DND-41 (cell line): ENCODE data around the gene RBM18.
A peak's percentile ranks its signal among the peaks of the same experiment; 100 is the strongest.

ENCODE experiments used
- ATAC-seq: fragments of 200-7000 bp; cut with Tn5 transposase; 3 replicates; pipeline ENCODE4 v1.9.1; 2021; ENCODE audit warnings: low read depth; ENCODE audit not compliant: insufficient read depth
- DNase-seq: peaks from one replicate; pipeline ENCODE4 v3.0.0-alpha.2; 2020
- H2AFZ ChIP-seq: 2 replicates; pipeline ENCODE4 v1.6.0; 2012; ENCODE audit warnings: low read depth, low read length
- H3K27ac ChIP-seq: 2 replicates; pipeline ENCODE4 v1.5.1; 2012; ENCODE audit warnings: low read length, inconsistent platforms
- H3K27me3 ChIP-seq: fragments of 200-600 bp; sonication (generic); 2 replicates; pipeline ENCODE4 v1.6.0; 2012; ENCODE audit warnings: low read length, mild to moderate bottlenecking, inconsistent platforms; ENCODE audit not compliant: insufficient read depth, poor library complexity
- H3K36me3 ChIP-seq: 2 replicates; pipeline ENCODE4 v1.5.1; 2012; ENCODE audit warnings: low read length, inconsistent platforms; ENCODE audit not compliant: insufficient read depth
- H3K4me1 ChIP-seq: 2 replicates; pipeline ENCODE4 v1.5.1; 2012; ENCODE audit warnings: mild to moderate bottlenecking, low read length; ENCODE audit not compliant: insufficient read depth
- H3K4me2 ChIP-seq: 2 replicates; pipeline ENCODE4 v1.6.0; 2012; ENCODE audit warnings: mild to moderate bottlenecking, moderate library complexity, low read length, inconsistent platforms; ENCODE audit not compliant: insufficient read depth
- H3K4me3 ChIP-seq, 2 experiments: fragments of 200-600 bp in 1 of 2; shearing (Covaris generic) in 1 of 2; 2 replicates each; pipeline ENCODE4 v1.5.1; 2012 to 2016; ENCODE audit warnings: inconsistent platforms in 2 of 2, low read length in 2 of 2, mild to moderate bottlenecking in 2 of 2, low read depth in 1 of 2, moderate library complexity in 1 of 2
- H3K79me2 ChIP-seq: 2 replicates; pipeline ENCODE4 v1.6.0; 2012; ENCODE audit warnings: low read length, inconsistent platforms; ENCODE audit not compliant: insufficient read depth
- H3K9ac ChIP-seq: 2 replicates; pipeline ENCODE4 v1.6.0; 2012; ENCODE audit warnings: low read depth, mild to moderate bottlenecking, inconsistent platforms, low read length, moderate library complexity
- H3K9me3 ChIP-seq: 2 replicates; pipeline ENCODE4 v1.5.1; 2012; ENCODE audit warnings: low read length, moderate library complexity, mild to moderate bottlenecking, inconsistent platforms; ENCODE audit not compliant: insufficient read depth, severe bottlenecking
- H4K20me1 ChIP-seq: 2 replicates; pipeline ENCODE4 v1.6.0; 2012; ENCODE audit warnings: low read length; ENCODE audit not compliant: insufficient read depth
- EZH2 ChIP-seq: IDR thresholded peaks from 3 replicates; pipeline ENCODE4 v1.6.1; 2012; ENCODE audit warnings: borderline replicate concordance, low read depth, mild to moderate bottlenecking, moderate library complexity, low read length, inconsistent platforms; ENCODE audit not compliant: severe bottlenecking
- TF ChIP-seq, protein P1 (sequence below): IDR thresholded peaks from 2 replicates; pipeline ENCODE4 v1.5.1; 2012; ENCODE audit warnings: borderline replicate concordance, low read length, moderate library complexity, mild to moderate bottlenecking; ENCODE audit not compliant: poor library complexity, severe bottlenecking; ENCODE audit errors: extremely low read depth

The RBM18 gene

DNA sequence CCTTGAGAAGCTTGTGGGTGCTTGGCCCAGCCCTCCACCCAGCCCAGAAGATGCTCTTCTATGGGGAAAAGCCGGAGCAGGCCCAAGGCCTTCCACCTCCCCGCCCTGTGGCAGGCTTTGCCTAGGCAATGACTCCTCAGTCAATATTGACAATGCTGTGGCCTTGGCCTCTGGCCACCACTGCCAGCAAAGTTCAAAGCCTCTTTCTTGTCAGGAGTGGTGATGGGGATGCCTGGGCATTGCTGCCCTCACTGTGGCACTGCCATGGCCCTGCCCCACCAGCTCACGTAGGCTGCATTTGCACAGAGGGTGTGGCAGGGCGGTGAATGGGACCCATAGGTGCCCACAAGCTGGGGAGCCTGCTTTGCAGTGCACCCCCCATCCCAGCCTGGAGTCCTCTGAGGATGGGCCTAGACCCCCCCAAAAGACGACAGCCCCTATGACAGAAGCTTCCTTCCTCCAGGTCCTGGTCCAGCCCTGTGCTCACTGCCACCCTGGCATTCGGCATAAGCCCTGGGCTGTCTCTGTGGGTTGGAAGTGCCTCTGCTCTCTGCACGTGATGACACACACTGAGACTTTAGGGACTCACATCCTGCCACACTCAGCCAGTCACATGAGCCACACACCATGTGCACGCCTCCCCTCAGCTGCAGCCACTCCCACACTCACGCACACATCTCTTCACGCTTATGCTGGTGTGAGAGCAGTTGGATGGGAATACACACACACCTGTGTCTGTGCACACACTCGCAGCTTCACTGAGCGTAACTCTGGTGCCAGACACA lies 73.9 kb downstream of the RBM18 start:
- Histone ChIP-seq H3K4me1 (no peaks in the 10 kb centered on the region), H3K4me3 (no peak overlapping the region), H3K9ac (no peak overlapping the region), H3K36me3 (no peaks in the 10 kb centered on the region), H3K79me2 (no peaks in the 10 kb centered on the region), H2AFZ (no peak overlapping the region), H3K4me2 (no peak overlapping the region), H3K27ac (no peak overlapping the region), H3K27me3 (no peaks in the 10 kb centered on the region), H3K9me3 (no peaks in the 10 kb centered on the region), H4K20me1 (no peaks in the 10 kb centered on the region; the same call in 1 of the 2 replicates)
- DNase-seq (peak; percentile 18), ATAC-seq (peak; percentile 72; the same call in 2 of the 3 replicates)
- TF ChIP-seq EZH2, result no peak
- TF ChIP-seq, protein P1, sequence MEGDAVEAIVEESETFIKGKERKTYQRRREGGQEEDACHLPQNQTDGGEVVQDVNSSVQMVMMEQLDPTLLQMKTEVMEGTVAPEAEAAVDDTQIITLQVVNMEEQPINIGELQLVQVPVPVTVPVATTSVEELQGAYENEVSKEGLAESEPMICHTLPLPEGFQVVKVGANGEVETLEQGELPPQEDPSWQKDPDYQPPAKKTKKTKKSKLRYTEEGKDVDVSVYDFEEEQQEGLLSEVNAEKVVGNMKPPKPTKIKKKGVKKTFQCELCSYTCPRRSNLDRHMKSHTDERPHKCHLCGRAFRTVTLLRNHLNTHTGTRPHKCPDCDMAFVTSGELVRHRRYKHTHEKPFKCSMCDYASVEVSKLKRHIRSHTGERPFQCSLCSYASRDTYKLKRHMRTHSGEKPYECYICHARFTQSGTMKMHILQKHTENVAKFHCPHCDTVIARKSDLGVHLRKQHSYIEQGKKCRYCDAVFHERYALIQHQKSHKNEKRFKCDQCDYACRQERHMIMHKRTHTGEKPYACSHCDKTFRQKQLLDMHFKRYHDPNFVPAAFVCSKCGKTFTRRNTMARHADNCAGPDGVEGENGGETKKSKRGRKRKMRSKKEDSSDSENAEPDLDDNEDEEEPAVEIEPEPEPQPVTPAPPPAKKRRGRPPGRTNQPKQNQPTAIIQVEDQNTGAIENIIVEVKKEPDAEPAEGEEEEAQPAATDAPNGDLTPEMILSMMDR, result no peak

DNA sequence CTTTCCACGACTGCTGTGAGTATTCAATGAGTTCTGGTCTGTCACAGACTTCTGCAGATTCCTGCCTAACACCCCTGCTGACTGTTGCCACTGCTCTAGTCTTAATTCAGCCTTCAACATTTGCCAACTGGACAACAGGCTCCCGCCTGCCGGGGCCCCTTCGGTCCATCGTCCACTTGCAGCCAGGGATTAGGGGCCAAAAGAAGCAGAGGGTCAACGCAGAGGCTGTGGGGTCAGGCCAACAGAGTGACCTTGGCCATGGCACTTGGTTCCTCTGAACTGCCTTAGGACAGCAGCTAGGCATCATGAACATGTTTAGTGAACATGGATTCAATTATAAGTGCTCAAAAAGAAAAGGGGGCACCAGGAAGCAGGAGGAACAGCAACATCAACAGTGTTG lies 76.3 kb downstream of the RBM18 start:
- no peak overlapping the region for H3K4me2 ChIP-seq
- no peak overlapping the region for H3K4me3 ChIP-seq
- H3K4me1 ChIP-seq, result no peaks in the 10 kb centered on the region
- H3K79me2 ChIP-seq, result no peaks in the 10 kb centered on the region
- ATAC-seq (no peak), DNase-seq (no peak)
- no peak overlapping the region for H3K9ac ChIP-seq
- no peaks in the 10 kb centered on the region for H3K36me3 ChIP-seq
- no peaks in the 10 kb centered on the region; the same call in 1 of the 2 replicates for H4K20me1 ChIP-seq
- H3K27me3 ChIP-seq, result no peaks in the 10 kb centered on the region
- H3K9me3 ChIP-seq, result no peaks in the 10 kb centered on the region
- TF ChIP-seq, protein P1, result no peak
- no peak for TF ChIP-seq EZH2
- H2AFZ ChIP-seq, result no peak overlapping the region
- H3K27ac ChIP-seq, result no peak overlapping the region
